ENCODE data around the gene RPS19BP1.
A peak's percentile ranks its signal among the peaks of the same experiment; 100 is the strongest.

The RPS19BP1 gene

GRCh38 chr22:39558950-39559349, 26.4 kb upstream of the RPS19BP1 start:
- no peak for DNase-seq

DNA sequence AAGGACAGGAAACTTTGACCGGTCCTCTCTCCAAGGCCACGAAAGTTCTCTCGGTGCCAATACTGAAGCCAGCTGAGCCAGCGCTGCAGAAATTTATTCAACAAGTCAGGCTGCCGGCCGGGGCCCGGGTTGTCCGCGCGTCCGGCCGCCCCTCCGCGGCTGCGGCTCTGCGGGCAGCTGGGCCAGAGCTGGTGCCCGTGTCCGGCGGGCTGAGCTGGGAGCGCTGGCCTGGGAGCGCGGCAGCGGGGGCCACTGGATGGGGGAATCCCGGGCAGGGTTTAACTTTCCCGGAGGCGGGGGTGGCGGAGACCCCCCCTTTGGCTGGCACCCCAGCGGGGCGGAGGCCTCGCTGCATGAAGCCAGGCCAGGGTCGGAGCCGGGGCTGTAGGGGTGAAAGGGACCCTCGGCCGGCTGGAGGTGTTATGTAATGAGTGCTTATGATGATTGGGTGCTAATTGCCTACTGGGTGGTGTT, 25.7 kb upstream of the RPS19BP1 start:
- DNase-seq: no peak

DNA sequence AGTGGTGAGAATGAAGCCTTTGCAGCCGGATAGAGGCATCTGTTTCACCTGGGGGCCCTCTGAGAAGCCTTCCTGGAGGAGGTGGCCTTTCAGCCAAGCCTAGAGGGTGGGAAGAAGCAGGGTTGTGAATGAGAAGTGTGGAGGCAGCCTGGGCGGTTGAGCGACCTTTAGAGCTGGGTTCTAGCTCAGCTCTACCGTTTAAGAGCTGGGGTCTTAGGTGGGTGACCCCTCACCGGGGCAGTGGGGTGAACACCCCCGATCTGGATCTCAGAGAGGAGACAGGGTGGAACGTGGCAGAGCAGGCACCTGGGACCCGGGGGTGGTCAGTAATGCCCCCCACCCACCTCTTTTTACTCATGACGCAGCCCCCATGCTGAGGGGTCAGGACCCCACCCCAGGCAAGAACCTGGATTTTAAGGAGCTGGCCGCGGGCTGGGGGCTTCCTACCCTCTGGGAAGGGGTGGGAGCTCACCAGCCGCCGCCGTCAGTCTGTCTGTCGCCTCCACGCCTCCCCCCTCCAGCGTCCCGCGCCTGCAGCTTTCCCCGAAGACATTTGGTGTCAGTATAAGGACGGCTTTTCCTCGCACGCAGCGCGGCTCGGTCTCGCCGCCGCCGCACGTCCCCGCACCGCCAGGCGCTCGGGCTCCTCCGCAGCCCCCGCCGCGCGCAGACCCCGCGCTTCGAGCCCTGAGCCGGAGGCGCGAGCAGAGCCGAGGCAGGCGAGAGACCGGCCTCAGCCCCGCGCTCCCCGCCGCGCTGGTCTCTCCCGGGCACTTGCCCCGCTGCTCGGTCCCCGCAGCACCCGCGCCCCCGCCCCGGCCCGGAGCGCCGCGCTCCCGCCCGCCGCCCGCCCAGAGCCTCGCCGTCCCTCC, 24.7 kb upstream of the RPS19BP1 start:
- DNase-seq: peak; percentile 47

GRCh38 chr22:39554151-39554550, 21.6 kb upstream of the RPS19BP1 start:
- DNase-seq: no peak

DNA sequence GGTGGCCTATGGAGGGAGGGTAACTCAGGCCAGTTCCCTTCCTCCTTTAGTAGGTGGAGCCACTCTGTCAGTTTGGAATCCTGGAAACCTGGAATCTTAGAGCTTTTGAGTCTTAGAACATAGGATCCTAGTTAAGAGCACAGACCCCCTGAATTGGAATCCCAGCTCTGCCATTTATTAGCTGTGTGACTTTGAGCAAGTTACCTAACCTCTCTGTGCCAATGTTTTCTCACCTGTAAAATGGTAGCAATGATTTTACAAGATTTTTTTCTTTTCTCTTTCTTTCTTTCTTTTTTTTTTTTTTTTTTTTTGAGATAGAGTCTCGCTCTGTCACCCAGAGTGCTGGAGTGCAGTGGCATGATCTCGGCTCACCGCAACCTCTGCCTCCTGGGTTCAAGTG, 20.9 kb upstream of the RPS19BP1 start:
- DNase-seq: no peak

- DNase-seq: no peak
Observed at GRCh38 chr22:39547587-39547947, 15.0 kb upstream of the RPS19BP1 start.

DNA sequence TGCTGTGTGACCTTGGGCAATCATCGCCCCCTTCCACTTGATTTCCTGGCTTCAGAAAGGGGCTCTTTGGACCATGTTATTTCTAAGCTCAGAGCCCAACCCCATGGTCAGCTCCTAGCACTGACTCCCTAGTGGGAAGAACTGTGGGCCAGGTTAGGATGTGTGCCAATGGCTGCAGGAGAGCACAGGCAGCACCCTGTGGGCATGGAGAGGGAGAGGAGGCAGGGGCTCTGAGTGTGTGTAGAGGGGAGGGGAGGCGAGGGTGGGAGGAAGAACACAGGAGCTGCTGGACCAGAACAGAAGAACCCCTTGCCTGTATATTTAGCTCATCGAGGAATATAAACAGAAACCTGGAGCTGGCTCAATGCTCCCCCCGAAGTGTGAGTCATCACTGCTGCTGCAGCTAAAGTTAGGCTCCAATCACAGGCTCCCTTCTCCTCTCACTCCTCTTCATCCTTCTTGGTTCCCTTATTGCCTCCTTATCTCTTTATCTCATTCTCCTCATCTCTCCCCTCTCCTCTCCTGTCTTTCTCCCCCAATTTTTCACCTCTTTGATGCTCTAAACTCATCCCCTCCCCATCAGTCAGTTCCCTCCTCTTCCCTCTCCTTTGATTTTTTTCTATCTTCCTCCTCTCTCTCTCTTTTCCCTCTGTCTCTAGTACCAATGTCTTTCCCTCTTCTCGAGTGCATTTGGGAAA, 14.5 kb upstream of the RPS19BP1 start:
- peak; percentile 33 for DNase-seq

- no peak for DNase-seq
Observed at GRCh38 chr22:39545386-39546365, 13.1 kb upstream of the RPS19BP1 start.

DNA sequence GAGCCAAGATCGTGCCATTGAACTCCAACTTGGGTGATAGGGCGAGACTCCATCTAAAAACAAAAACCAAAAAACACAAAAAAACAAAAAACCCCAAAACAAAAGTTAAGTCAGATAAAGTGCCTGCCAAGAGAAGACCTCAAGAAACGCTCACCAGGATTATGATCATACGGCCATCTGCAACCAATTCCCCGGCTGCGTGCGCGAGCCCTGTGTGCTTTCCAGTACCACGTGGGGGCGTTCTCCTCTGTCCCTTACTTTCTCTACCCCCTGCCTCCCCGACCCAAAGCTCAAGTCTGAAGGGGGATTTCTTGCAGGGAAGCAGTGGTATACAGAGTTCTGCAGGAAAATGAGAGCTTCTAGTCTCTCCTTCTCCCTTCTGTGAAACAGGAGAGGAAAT, 10.5 kb upstream of the RPS19BP1 start:
- peak; percentile 63 for DNase-seq

GRCh38 chr22:39537975-39538374, 5.4 kb upstream of the RPS19BP1 start:
- DNase-seq: no peak

GRCh38 chr22:39536711-39537110, 4.2 kb upstream of the RPS19BP1 start:
- no peak for DNase-seq

GRCh38 chr22:39535831-39536449, 3.4 kb upstream of the RPS19BP1 start:
- DNase-seq: no peak

DNA sequence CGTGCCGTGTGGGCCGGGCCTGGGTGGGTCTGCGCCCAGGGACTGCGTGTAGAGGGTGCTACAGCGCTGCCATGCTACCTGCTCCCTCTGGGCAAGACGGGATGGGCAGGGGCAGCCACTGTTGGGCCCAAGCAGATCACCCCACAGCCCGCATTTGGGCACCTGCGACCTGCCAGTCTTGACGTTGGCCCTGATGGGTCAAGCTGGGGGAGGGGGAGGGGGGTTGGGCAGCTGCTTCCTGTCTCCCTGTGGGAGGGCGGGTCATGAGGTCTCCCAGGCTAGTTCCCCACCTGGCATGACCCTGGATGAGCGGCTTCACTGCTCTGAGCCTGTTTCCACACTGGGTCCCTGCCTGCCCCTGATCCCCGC, 2.8 kb upstream of the RPS19BP1 start:
- DNase-seq: no peak

- DNase-seq: peak; percentile 68
Observed at GRCh38 chr22:39534591-39535356, 2.2 kb upstream of the RPS19BP1 start.

- DNase-seq: no peak
Observed at GRCh38 chr22:39534092-39534506, 1.6 kb upstream of the RPS19BP1 start.

- peak; percentile 22 for DNase-seq
Observed at GRCh38 chr22:39530692-39531331, 1.7 kb downstream of the RPS19BP1 start.

DNA sequence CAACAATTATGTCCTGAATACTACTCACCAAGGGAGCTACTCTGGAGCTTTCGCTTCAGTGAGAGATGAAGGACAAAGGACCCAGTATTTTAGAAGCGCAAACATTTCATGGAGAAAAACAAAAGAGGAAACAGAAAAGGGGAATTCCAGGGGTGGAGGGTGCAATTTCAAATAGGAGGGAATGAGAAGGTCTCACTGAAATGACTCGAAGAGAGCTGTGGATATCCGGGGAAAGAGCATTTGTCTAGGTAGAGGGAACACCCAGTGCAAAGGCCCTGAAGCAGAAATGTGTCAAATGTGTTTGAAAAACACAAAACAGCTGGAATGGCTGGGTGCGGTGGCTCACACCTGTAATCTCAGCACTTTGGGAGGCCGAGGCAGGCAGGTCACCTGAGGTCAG, 2.4 kb downstream of the RPS19BP1 start:
- no peak for DNase-seq

DNA sequence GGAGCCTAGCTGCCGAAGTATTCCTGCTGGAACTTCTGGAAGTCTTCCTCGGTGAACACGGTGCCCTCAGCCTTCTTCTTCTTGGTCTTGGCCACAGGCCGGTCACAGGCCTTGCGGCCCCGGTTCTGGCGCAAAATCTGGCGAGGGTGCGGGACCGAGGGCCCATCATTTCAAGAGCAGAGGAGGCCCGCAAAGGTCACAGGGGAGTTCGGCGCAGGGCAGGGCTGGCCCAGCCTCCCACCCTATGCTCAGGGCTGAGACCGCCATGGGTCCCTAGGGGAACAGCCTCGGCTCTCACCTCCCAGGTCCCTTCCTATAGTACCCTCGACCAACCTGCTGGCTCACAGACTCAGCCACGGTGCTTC, 3.1 kb downstream of the RPS19BP1 start:
- DNase-seq: no peak

- peak; percentile 97 for DNase-seq
Observed at GRCh38 chr22:39528681-39529486, 3.7 kb downstream of the RPS19BP1 start.

DNA sequence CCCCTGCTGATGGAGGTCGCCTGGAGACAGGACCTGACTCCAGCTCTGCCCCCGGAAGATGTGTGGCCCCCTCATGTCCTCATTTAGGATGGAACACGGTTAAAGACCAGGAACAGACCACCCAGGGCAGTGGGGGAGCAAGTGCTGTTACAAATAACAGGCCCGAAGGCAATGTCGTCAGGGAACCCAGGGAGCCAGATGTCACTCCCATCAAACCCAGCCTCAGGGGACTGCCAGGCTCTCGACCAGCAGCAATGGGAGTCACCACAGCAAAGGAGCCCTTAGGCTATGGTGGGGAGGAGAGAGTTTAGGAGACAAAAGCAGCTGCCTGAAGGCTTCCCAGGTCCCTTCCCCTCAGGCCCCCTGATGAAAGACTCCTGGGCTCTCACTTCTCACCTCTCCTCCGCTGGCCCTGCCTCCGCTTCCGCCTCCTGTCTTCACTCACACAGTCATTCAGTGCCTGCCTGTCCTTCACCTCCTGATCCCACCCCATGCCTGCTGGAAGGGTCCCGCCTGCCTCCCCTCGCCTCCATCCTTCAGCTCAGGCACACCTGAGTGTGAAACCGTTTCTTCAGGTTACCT, 4.4 kb downstream of the RPS19BP1 start:
- peak; percentile 82 for DNase-seq
